ENCODE data around the gene FBXL17. TPM values are rescaled to one million over a fixed set of nuclear protein-coding genes. Genes with fewer than 3 reads are reported as not detected.
"Not testable (repeated sequence)": the region's sequence is repeated elsewhere in the genome, so short reads cannot be mapped to it uniquely, and the experiment has no call there.

FBXL17 gene
- total and polyA plus RNA-seq, 12 donors = 5.9 to 47.4 (median 41.1) TPM

- Histone ChIP-seq H3K36me3 (peaks cover 0 to 6% (median 0%) of the 10 kb centered on the region in 9 donors), H3K4me1 (no peaks in the 10 kb centered on the region), H3K4me3 (no peak overlapping the region), H3K27ac (no peak overlapping the region), H3K27me3 (no peaks in the 10 kb centered on the region), H3K9me3 (no peaks in the 10 kb centered on the region)
- DNase-seq (no peak), ATAC-seq (no peak)
- no peak for TF ChIP-seq CTCF (IDR thresholded peaks at IDR 0.05)
- intact Hi-C loops (cut with DNase I) = no loop called here
- 97 to 98% methylated on average over 6 of the region's 6 CpGs for WGBS, 2 donors
Measured at GRCh38 chr5:108171759-108172158, 210.1 kb downstream of the FBXL17 start.

GRCh38 chr5:108168915-108169314, 213.0 kb downstream of the FBXL17 start:
- ATAC-seq (peak in 1 of 8 donors; percentile 37), DNase-seq (no peak)
- TF ChIP-seq CTCF (IDR thresholded peaks at IDR 0.05) = no peak
- Histone ChIP-seq H3K9me3 (no peaks in the 10 kb centered on the region), H3K4me3 (no peak overlapping the region), H3K36me3 (peaks cover 0 to 6% (median 0%) of the 10 kb centered on the region in 9 donors), H3K27me3 (no peaks in the 10 kb centered on the region), H3K4me1 (no peaks in the 10 kb centered on the region), H3K27ac (no peak overlapping the region)
- 34 to 43% methylated on average over 2 of the region's 2 CpGs for WGBS, 2 donors
- intact Hi-C loops (cut with DNase I) = no loop called here

- WGBS, 2 donors = 93 to 97% methylated on average over 2 of the region's 2 CpGs
- H3K36me3 ChIP-seq = peaks cover 0 to 6% (median 0%) of the 10 kb centered on the region in 9 donors
- no peak for ATAC-seq
- no peak for DNase-seq
- intact Hi-C loops (cut with DNase I) = no loop called here
- no peak overlapping the region for H3K27ac ChIP-seq
- no peaks in the 10 kb centered on the region for H3K4me1 ChIP-seq
- H3K4me3 ChIP-seq = no peak overlapping the region
- H3K27me3 ChIP-seq = no peaks in the 10 kb centered on the region
- H3K9me3 ChIP-seq = no peaks in the 10 kb centered on the region
- TF ChIP-seq CTCF (IDR thresholded peaks at IDR 0.05) = no peak
Measured at GRCh38 chr5:108167174-108167573, 214.7 kb downstream of the FBXL17 start.

- Histone ChIP-seq H3K4me1 (no peaks in the 10 kb centered on the region), H3K36me3 (no peaks in the 10 kb centered on the region), H3K27me3 (no peaks in the 10 kb centered on the region), H3K9me3 (no peaks in the 10 kb centered on the region), H3K27ac (no peak overlapping the region), H3K4me3 (no peak overlapping the region)
- intact Hi-C loops (cut with DNase I) = no loop called here
- 94 to 98% methylated on average over 2 of the region's 2 CpGs for WGBS, 2 donors
- TF ChIP-seq CTCF (IDR thresholded peaks at IDR 0.05) = no peak
- ATAC-seq (no peak), DNase-seq (no peak)
Measured at GRCh38 chr5:108164574-108164973, 217.3 kb downstream of the FBXL17 start.

GRCh38 chr5:108152854-108153253, 229.0 kb downstream of the FBXL17 start:
- H3K4me3 ChIP-seq; H3K4me1 ChIP-seq; H3K9me3 ChIP-seq; DNase-seq; ATAC-seq; intact Hi-C loops (cut with DNase I); H3K36me3 ChIP-seq; H3K27ac ChIP-seq; H3K27me3 ChIP-seq: not testable (repeated sequence)
- WGBS, 2 donors = 97 to 100% methylated on average over 1 of the region's 1 CpG

Measured in heart right ventricle (tissue), 16 donors.